GM18870 (cell line): Measurements from ENCODE around the gene CR1L.
"Not testable (repeated sequence)": the region's sequence is repeated elsewhere in the genome, so short reads cannot be mapped to it uniquely, and the experiment has no call there.

Experiments
- ATAC-seq: cut with Tn5 transposase; IDR thresholded peaks from one replicate; pipeline ENCODE4 v1.9.1; 2021; ENCODE audit warnings: moderate library complexity; ENCODE audit not compliant: unreplicated experiment

CR1L gene

DNA sequence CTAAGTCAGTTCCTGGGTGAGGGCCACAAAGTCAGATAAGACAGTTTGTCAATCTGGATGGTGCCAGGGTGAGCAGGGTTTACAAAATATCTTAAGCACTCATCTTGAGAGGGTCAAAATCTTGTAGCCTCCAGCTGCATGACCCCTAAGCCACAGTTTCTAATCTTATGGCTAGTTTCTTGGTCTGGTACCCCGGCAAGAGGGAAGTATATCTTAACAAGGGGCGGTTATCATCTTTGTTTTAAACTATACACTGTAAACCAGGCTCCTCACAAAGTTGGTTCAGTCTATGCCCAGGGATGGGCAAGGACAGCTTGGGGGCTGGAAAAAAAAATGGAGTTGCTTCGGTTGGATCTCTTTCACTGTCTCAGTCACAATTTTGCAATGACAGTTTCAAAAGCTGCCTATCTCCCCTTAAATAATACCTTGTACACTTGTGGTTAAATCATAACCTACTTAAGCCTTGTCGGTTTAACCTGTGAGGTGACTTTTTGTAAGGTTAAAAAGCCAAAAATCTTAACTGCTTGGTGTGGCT, 99.1 kb downstream of the CR1L start:
- ATAC-seq: no peak

GRCh38 chr1:207745285-207745684, 100.4 kb downstream of the CR1L start:
- ATAC-seq: no peak

- ATAC-seq: no peak
These were observed 101.2 kb downstream of the CR1L start for GRCh38 chr1:207745839-207746767.

- no peak for ATAC-seq
These were observed 102.9 kb downstream of the CR1L start for GRCh38 chr1:207747627-207748492.

- no peak for ATAC-seq
These were observed 104.0 kb downstream of the CR1L start for GRCh38 chr1:207748737-207749528.

GRCh38 chr1:207750631-207751305, 105.8 kb downstream of the CR1L start:
- ATAC-seq: no peak

DNA sequence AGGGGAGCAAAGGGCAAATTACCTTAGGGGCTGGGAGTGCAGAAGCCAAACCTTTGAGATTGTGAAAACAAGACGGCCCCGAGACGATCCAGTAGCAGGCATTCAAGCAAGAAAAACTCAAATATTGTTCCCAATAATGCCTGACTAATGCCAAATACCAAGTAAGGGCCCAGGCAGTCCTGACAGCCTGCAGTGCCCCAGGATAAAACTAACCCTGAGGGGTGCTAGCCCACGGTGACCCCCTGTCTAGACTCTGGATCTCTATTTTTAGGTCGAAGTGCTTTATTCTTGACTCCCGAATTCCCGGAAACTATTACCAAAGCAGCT, 106.5 kb downstream of the CR1L start:
- ATAC-seq: peak; percentile 2

- peak; percentile 72 for ATAC-seq
These were observed 107.0 kb downstream of the CR1L start, which contains the start of gene CD46 for GRCh38 chr1:207751790-207752455. CD46 (plus strand) TSS chr1:207752054; CDS start chr1:207752213, 159 bp downstream.

GRCh38 chr1:207752456-207752998, 107.6 kb downstream of the CR1L start:
- no peak for ATAC-seq

GRCh38 chr1:207753611-207754010, 108.7 kb downstream of the CR1L start:
- no peak for ATAC-seq

DNA sequence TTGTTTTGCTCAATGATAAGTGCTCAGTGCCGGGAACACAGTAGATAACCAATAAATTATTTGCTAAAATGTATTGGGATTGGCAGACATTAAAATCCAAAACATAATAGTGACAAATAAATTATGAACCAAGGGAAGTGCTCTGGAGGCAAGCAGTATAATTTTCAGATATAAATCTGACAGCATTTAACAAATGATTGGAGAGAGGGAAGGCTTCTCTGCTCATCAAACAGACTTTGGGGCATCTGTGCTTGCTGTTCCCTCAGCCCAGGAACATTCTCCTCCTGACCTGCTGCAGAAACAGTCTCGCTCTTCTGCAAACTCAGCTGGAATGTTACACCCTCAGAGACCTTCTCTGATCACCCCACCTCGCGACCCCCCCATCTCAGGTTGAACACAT, 109.1 kb downstream of the CR1L start:
- ATAC-seq: no peak

- ATAC-seq: no peak
These were observed 110.2 kb downstream of the CR1L start for GRCh38 chr1:207754974-207755700.

DNA sequence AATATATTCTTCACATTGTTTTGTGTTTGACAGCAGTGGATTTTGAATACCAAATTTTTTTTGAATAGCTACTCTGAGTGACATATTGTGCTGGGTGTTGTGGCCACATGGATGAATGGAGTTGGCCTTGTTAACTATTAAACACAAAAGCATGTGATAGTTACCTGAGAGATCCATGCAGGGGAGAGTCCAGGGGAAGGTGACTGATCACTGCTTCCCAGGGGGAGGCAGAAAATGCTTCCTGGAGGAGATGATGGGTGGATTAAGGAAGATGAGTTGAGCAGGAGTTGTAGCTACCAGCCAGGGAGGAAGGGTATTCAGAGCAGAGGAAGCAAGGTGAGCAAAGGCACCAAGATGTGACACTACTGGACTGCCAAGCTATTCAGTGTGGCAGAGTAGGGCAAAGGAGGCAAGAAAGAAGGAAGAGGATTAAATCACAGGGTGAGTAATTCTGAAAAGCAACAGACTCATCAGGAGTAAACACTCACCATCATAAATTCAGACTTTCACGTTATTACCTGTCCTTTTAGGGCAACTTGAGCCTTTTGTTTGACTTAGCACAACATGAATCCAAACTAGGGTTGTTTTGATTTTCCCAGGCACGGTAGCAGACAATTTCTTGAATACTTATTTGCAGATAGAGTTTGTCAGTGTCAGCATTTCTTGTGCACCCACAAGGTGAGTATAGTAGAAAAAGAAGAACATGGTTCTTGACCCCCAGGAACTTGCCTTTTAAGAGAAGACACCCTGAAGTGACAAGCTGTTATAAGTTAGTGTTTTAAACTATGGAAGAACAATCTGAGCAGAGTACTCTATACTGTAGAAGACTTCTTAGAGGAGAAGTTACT, 111.1 kb downstream of the CR1L start:
- ATAC-seq: no peak

DNA sequence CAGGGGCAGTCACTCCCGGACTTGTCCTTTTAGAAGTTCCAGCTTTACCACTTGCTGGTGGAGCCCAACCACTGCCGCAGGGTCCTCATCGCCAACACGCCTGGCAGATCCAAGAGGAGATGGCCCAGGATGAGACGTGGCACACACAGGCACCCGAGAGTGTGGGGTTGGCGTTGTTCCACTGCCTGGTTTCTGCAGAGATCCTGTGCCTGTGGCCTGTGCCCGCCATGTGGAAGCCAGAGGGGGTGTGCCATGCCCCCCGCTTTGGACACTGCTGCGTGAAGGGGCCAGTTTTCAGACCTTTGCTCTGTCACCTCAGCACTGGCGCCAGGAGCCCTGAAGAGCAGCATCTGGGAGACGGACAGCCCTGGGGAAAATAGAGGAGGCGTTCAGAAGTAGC, 117.7 kb downstream of the CR1L start:
- no peak for ATAC-seq

DNA sequence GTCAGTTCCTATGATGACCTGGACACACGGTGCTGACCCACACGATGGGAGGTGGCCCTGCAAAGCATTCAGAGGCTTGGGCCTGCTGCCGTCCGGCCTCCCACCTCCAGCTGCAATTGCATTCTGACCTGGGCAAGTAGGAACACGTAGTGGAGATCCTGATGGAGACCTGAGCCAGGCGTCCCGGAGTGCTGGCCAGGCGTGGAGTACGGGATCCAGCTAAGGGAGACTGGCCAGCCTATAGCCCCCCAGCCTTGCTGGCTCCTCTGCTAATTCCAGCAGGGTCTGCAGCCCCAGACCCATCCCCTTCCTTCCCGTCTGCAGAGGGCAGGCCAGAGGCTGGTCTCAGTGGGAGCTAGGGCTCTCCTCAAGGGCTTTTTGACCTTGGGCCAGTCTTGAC, 118.2 kb downstream of the CR1L start:
- no peak for ATAC-seq

DNA sequence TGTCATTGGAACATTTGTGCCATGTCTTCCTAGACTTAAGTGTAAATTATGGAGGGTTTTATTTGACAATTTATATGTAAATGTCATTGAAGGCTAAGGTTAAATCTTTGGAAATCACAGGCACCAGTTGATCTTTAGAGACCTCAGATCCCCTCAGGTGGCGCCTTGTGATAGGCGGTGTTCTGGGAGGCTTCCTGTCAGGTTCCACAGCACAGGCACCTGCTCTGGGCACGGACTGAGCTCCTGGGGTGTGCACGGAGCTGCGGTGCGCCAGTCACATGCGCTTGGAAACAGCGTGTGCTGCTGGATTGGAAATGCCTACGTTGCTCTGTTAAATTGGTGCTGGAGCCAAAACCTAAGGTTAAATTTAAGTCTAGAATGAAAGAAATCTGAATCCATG, 119.0 kb downstream of the CR1L start:
- ATAC-seq: no peak

- no peak for ATAC-seq
These were observed 121.6 kb downstream of the CR1L start for GRCh38 chr1:207766569-207766968.

DNA sequence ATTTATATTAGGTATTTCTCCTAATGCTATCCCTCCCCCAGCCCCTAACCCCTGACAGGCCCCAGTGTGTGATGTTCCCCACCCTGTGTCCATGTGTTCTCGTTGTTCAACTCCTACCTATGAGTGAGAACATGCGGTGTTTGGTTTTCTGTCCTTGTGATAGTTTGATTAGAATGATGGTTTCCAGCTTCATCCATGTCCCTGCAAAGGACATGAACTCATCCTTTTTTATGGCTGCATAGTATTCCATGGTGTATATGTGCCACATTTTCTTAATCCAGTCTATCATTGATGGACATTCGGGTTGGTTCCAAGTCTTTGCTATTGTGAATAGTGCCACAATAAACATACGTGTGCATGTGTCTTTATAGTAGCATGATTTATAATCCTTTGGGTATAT, 125.6 kb downstream of the CR1L start:
- ATAC-seq: not testable (repeated sequence)
